Measurements from ENCODE around the gene BLNK.

The BLNK gene

DNA sequence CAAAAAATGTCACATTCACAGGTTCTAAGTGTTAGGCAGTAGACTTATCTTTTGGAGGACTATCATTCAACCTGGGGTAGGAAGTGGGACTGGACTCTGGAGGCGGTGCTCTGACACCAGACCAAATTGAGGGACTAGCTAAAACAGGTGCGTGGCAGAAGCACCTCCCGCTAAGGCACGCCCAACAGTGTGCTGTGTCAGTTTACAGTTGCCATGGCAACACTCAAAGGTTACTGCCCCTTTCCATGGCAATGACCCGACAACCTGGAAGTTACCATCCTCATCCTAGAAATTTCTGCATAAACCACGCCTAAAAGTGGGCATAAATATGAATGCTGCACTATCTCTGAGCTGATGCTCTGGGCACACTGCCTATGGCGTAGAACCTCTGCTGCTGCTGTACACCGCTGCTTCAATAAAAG is 14.0 kb upstream of the BLNK start:
- Histone ChIP-seq H3K4me3 (ENCODE audit: low read depth, low read length) (no peak overlapping the region), H3K36me3 (replicated peaks) (no peaks in the 10 kb centered on the region), H3K27ac (no peak overlapping the region), H3K27me3 (replicated peaks) (no peaks in the 10 kb centered on the region)
- TF ChIP-seq, protein P1, sequence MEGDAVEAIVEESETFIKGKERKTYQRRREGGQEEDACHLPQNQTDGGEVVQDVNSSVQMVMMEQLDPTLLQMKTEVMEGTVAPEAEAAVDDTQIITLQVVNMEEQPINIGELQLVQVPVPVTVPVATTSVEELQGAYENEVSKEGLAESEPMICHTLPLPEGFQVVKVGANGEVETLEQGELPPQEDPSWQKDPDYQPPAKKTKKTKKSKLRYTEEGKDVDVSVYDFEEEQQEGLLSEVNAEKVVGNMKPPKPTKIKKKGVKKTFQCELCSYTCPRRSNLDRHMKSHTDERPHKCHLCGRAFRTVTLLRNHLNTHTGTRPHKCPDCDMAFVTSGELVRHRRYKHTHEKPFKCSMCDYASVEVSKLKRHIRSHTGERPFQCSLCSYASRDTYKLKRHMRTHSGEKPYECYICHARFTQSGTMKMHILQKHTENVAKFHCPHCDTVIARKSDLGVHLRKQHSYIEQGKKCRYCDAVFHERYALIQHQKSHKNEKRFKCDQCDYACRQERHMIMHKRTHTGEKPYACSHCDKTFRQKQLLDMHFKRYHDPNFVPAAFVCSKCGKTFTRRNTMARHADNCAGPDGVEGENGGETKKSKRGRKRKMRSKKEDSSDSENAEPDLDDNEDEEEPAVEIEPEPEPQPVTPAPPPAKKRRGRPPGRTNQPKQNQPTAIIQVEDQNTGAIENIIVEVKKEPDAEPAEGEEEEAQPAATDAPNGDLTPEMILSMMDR (IDR thresholded peaks at IDR 0.05; ENCODE audit: low read depth, low read length, missing control alignments) = no peak
- in situ Hi-C loops (cut with HindIII; ENCODE audit: low pct_ligation_motif_present, low sequenced_read_pairs) = no loop called here
- no peak for DNase-seq

DNA sequence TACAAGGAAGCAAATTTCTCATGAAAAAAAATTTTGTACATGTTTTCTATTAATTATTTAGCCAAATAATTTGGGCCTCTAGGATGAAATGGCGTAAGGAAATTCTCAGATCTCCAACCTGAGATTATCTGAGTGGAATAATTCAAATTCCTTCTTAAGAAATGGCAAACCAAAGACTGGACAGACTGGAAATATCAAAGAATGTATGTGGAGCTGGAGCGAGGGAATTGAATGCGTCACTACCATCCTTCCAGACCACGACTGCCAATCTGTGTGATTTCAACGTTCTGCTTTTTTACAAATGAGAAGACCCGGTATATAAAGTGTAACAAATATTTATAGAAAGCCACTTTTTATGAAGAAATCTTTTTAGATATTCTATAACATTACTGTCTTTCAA is 12.4 kb upstream of the BLNK start:
- H3K27me3 ChIP-seq (replicated peaks) = no peaks in the 10 kb centered on the region
- DNase-seq = no peak
- TF ChIP-seq, protein P1 (IDR thresholded peaks at IDR 0.05; ENCODE audit: low read depth, low read length, missing control alignments) = no peak
- H3K36me3 ChIP-seq (replicated peaks) = no peaks in the 10 kb centered on the region
- no peak overlapping the region for H3K4me3 ChIP-seq (ENCODE audit: low read depth, low read length)
- no peak overlapping the region for H3K27ac ChIP-seq
- in situ Hi-C loops (cut with HindIII; ENCODE audit: low pct_ligation_motif_present, low sequenced_read_pairs) = no loop called here

DNA sequence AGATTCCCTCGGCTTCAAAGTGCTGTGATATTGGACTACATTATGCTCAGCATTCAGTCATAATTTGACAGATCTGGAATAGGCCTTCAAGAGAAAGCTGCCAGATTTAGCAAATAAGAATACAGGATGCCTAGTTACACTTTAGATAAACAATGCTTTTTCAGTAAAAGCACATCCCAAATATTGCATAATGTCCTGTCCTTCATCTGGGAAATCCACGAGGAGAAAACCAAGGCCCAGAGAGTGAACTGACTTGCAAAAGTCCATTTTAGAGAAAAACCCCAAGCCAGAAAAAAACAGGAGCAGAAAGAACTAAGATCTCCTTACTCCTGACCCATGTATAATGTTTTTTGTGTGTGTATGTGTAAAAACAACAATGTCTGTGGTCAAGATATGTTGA is 12.0 kb upstream of the BLNK start:
- no peak for DNase-seq

DNA sequence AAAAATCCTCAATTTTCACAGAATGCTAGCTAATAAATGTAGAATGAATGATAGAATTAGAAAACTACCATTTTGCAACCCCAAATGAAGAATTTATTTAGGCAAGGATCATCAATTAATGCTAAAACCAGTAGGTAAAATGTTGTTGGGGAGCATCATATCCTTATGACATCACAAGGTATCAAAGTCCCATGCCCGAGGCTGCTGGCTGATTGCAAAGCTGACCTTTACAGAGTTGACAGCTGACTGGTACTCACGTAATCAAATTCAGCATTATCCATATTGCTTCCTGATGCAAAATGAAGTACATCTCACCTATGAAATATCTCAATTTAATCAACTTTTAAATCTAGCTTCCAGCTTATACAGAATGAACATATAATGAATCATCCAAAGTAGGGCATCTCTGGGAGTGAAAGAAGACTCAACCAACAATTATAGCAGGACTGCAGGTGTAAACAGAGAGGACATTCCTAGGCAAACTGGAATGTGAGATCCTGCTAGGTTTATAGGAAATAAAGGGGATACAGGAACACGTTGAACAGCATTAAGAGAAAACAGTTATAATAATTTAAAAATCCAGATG is 10.2 kb upstream of the BLNK start:
- Histone ChIP-seq H3K27ac (no peak overlapping the region), H3K4me3 (ENCODE audit: low read depth, low read length) (no peak overlapping the region), H3K27me3 (replicated peaks) (no peaks in the 10 kb centered on the region), H3K36me3 (replicated peaks) (no peaks in the 10 kb centered on the region)
- no peak for DNase-seq
- TF ChIP-seq, protein P1 (IDR thresholded peaks at IDR 0.05; ENCODE audit: low read depth, low read length, missing control alignments) = no peak
- in situ Hi-C loops (cut with HindIII; ENCODE audit: low pct_ligation_motif_present, low sequenced_read_pairs) = no loop called here

More for the DNA sequence above, 12.0 kb upstream of the BLNK start:
- in situ Hi-C loops (cut with HindIII; ENCODE audit: low pct_ligation_motif_present, low sequenced_read_pairs) = no loop called here
- H3K4me3 ChIP-seq (ENCODE audit: low read depth, low read length) = no peak overlapping the region
- TF ChIP-seq, protein P1 (IDR thresholded peaks at IDR 0.05; ENCODE audit: low read depth, low read length, missing control alignments) = no peak
- no peaks in the 10 kb centered on the region for H3K27me3 ChIP-seq (replicated peaks)
- no peaks in the 10 kb centered on the region for H3K36me3 ChIP-seq (replicated peaks)
- no peak overlapping the region for H3K27ac ChIP-seq

DNA sequence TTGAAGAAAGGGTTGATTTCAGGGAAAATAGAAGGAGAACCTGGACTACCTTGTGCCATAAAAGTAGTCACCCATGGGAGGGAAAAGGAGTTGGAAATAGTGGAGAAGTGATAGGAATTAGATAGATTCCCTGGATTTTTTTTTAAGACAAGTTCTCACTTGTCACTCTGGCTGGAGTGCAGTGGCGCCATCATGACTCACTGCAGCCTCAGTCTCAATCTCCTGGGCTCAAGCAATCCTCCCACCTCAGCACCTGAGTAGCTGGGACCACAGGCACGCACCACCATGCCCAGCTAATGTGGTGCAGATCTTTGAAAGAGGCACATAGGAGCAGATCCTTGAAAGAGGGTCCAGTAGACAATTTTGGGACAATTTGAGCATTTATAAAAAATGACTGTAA is 9.5 kb upstream of the BLNK start:
- H3K27me3 ChIP-seq (replicated peaks) = no peaks in the 10 kb centered on the region
- in situ Hi-C loops (cut with HindIII; ENCODE audit: low pct_ligation_motif_present, low sequenced_read_pairs) = no loop called here
- H3K4me3 ChIP-seq (ENCODE audit: low read depth, low read length) = no peak overlapping the region
- no peak overlapping the region for H3K27ac ChIP-seq
- TF ChIP-seq, protein P1 (IDR thresholded peaks at IDR 0.05; ENCODE audit: low read depth, low read length, missing control alignments) = no peak
- no peaks in the 10 kb centered on the region for H3K36me3 ChIP-seq (replicated peaks)
- no peak for DNase-seq

DNA sequence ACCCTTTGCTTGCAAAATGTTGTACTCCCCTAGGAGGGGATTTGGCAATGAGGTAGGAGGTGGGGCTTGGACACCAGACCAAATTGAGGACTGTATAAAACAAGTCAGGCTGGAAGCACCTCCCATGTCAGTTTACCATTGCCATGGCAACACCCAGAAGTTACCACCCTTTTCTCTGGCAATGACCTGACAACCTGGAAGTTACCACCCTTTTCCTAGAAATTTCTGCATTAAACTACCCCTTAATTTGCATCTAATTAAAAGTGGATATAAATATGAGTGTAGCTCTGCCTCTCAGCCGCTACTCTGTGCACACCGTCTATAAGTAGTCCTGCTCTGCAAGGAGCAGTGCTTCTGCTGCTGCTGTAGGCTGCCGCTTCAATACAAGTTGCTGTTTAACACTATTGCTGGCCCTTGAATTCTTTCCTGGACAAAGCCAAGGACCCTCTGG is 7.8 kb upstream of the BLNK start:
- DNase-seq = no peak
- TF ChIP-seq, protein P1 (IDR thresholded peaks at IDR 0.05; ENCODE audit: low read depth, low read length, missing control alignments) = no peak
- in situ Hi-C loops (cut with HindIII; ENCODE audit: low pct_ligation_motif_present, low sequenced_read_pairs) = no loop called here
- Histone ChIP-seq H3K36me3 (replicated peaks) (no peaks in the 10 kb centered on the region), H3K27ac (no peak overlapping the region), H3K27me3 (replicated peaks) (no peaks in the 10 kb centered on the region), H3K4me3 (ENCODE audit: low read depth, low read length) (no peak overlapping the region)

All from brain microvascular endothelial cell (primary cell).